ENCODE results near the gene MCM9.

- TF ChIP-seq SMC3 (IDR thresholded peaks at IDR 0.05; ENCODE audit: low read depth, low read length) (no peak), CTCF (conservative IDR thresholded peaks at IDR 0.05; ENCODE audit: low read depth, low read length) (no peak)
Measured at GRCh38 chr6:118933855-118934460, 1.0 kb downstream of the MCM9 start.

All from IMR-90 (cell line).